Subcutaneous adipose tissue (tissue), 4 donors: Measurements from ENCODE around the gene NKX3-2. TPM values are rescaled to one million over a fixed set of nuclear protein-coding genes. Genes with fewer than 3 reads are reported as not detected.

ENCODE experiments used
- total RNA-seq, 4 donors: library from RNA; depleted of rRNA; stranded (reverse); fragments of >200 nt; gene quantifications; one replicate each; pipeline ENCODE4 v1.1.0, GENCODE V29; 2016
- TF ChIP-seq, protein P1 (sequence below): fragments of 450-650 bp; IDR thresholded peaks from one replicate; pipeline ENCODE4 v1.5.1; 2016; ENCODE audit warnings: low read depth, mild to moderate bottlenecking, control low read depth, antibody characterized with exemption, moderate library complexity

The NKX3-2 gene
- total RNA-seq, 4 donors from 2014 or later = 0.17 to 0.44 TPM; not detected in 2

DNA sequence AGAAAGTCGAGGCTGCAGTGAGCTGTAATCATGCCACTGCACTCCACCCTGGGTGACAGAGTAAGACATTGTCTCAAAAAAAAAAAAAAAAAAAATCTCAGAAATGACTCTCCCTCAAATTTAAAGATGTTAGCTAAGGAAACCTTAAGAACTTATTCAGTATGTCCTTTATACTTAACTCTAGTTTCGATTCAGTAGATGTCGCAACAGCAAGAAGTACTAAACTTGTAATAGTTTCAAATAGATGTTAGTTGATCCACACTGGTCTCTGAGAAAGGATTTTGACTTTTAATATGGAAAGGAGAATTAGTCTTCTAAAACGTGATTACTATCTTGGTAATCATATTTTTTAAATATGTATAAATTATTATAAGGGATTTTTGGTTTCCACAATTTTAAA is 29.6 kb downstream of the NKX3-2 start:
- TF ChIP-seq, protein P1, sequence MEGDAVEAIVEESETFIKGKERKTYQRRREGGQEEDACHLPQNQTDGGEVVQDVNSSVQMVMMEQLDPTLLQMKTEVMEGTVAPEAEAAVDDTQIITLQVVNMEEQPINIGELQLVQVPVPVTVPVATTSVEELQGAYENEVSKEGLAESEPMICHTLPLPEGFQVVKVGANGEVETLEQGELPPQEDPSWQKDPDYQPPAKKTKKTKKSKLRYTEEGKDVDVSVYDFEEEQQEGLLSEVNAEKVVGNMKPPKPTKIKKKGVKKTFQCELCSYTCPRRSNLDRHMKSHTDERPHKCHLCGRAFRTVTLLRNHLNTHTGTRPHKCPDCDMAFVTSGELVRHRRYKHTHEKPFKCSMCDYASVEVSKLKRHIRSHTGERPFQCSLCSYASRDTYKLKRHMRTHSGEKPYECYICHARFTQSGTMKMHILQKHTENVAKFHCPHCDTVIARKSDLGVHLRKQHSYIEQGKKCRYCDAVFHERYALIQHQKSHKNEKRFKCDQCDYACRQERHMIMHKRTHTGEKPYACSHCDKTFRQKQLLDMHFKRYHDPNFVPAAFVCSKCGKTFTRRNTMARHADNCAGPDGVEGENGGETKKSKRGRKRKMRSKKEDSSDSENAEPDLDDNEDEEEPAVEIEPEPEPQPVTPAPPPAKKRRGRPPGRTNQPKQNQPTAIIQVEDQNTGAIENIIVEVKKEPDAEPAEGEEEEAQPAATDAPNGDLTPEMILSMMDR = no peak

- TF ChIP-seq, protein P1 = no peak
Observed at GRCh38 chr4:13511101-13511500, 33.2 kb downstream of the NKX3-2 start.

GRCh38 chr4:13509442-13509841 is 34.9 kb downstream of the NKX3-2 start:
- TF ChIP-seq, protein P1 = no peak

GRCh38 chr4:13504374-13504773 is 39.9 kb downstream of the NKX3-2 start:
- TF ChIP-seq, protein P1 = no peak

DNA sequence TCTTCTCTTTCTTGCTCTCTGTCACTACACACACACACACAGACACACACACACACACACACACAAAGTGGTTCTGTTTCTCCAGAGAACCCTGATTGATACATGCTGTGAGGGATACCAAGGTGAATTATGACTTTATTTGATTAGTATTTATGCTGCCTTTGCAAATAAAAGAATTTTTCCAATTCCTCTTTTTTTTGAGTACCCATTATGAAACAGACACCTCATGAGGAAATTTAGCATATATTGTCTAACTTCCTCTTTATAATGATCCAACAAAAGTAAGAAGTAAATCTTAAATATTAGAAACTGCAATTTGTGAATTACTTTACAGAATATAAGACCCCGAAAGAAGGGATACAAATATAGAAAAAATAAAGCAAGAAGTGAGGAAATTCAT is 45.8 kb downstream of the NKX3-2 start:
- TF ChIP-seq, protein P1 = no peak

DNA sequence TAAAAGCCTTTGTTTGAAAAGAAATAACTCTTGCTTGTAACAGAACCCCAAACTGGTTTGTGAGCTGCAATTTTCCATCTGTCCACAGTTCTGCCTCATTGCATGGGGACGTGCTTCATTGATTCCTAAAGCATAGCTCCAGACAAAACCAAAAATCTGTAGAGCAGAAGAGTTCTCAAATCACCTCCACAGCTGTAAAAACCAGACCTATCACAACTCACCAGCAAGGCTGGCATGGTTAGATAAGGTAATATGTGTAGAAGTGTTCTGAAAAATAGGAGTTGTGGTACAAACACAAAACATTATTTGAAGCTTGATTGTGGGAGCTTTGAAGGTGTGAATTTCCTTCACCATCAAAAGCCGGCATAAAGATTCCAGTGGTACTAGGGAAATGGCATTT is 47.7 kb downstream of the NKX3-2 start:
- TF ChIP-seq, protein P1 = no peak

DNA sequence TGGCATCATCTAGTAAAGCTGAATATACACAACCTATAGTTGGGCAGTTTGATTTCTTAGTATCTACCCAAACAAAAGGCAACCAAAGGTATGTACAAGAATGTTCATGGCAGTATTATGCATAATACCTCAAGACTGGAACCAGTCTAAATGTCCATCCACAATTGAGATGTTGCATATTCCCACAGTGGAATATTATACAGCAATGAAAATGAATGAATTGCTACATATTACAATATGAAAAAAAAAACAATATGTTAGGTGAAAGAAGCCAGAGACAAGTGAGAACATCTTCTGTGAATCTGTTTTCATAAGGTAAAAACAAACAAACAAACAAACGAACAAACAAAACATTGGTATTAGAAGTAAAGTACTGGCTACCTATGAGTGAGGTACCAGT is 48.6 kb downstream of the NKX3-2 start:
- TF ChIP-seq, protein P1 = no peak

GRCh38 chr4:13493793-13494192 is 50.5 kb downstream of the NKX3-2 start:
- TF ChIP-seq, protein P1 = no peak
